IMR-90 (cell line): ENCODE data around the gene GALNT14. TPM values are rescaled to one million over a fixed set of nuclear protein-coding genes. Genes with fewer than 3 reads are reported as not detected.
A peak's percentile ranks its signal among the peaks of the same experiment; 100 is the strongest.

ENCODE experiments used
- ATAC-seq: fragments of 200-7000 bp; cut with Tn5 transposase; 2 replicates; pipeline ENCODE4 v1.9.1; 2020; ENCODE audit warnings: low read depth, mild to moderate bottlenecking, moderate library complexity
- BruUV-seq: library from RNA; stranded (reverse); fragments of 400-500 nt; replicated peaks from 2 replicates; lab custom pipeline; 2021; lab: Mats Ljungman, UMichigan
- CTCF ChIA-PET: fragments of 300-600 bp; formaldehyde crosslinking; extraction: SDS; loops from one replicate; lab custom pipeline; 2021; ENCODE audit warnings: antibody characterized with exemption; lab: Yijun Ruan, JAX
- POLR2A ChIA-PET: fragments of 300-600 bp; sonication (Branson Sonifier 250); formaldehyde crosslinking; loops from one replicate; lab custom pipeline; 2022; ENCODE audit warnings: antibody characterized with exemption; ENCODE audit not compliant: unreplicated experiment; lab: Charles Lee
- DNase-seq: peaks from one replicate; pipeline ENCODE4 v3.0.0; 2013
- H2AFZ ChIP-seq: replicated peaks from 2 replicates; pipeline ENCODE3; 2013; ENCODE audit warnings: low read length, mild to moderate bottlenecking; ENCODE audit not compliant: poor library complexity
- H2AK5ac ChIP-seq: 2 replicates; pipeline ENCODE4 v1.6.1; 2013; ENCODE audit warnings: low read depth, low read length, inconsistent platforms
- H2AK9ac ChIP-seq: replicated peaks from 2 replicates; pipeline ENCODE3; 2013; ENCODE audit warnings: mild to moderate bottlenecking, low read depth, low read length, moderate library complexity; ENCODE audit not compliant: poor library complexity
- H2BK120ac ChIP-seq: 2 replicates; pipeline ENCODE4 v1.6.1; 2013; ENCODE audit warnings: low read depth, low read length, inconsistent platforms
- H2BK15ac ChIP-seq: 3 replicates; pipeline ENCODE4 v1.6.1; 2013; ENCODE audit warnings: low read depth, low read length, inconsistent platforms
- H2BK20ac ChIP-seq: 2 replicates; pipeline ENCODE4 v1.6.1; 2013; ENCODE audit warnings: low read depth, mild to moderate bottlenecking, inconsistent platforms, low read length, moderate library complexity
- H2BK5ac ChIP-seq: 2 replicates; pipeline ENCODE4 v1.6.1; 2013; ENCODE audit warnings: mild to moderate bottlenecking, low read depth, low read length, inconsistent platforms; ENCODE audit not compliant: poor library complexity, severe bottlenecking
- H3K14ac ChIP-seq: replicated peaks from 2 replicates; pipeline ENCODE4 v1.6.1; 2013; ENCODE audit warnings: low read depth, low read length, inconsistent platforms
- H3K18ac ChIP-seq: 2 replicates; pipeline ENCODE4 v1.6.1; 2013; ENCODE audit warnings: low read depth, low read length, control low read depth
- H3K23ac ChIP-seq: 2 replicates; pipeline ENCODE4 v1.6.1; 2013; ENCODE audit warnings: low read depth, low read length, inconsistent platforms
- H3K27ac ChIP-seq: 2 replicates; pipeline ENCODE4 v1.5.1; 2013; ENCODE audit warnings: mild to moderate bottlenecking, control low read depth, low read length; ENCODE audit not compliant: insufficient read depth
- H3K27me3 ChIP-seq: 2 replicates; pipeline ENCODE4 v1.6.1; 2013; ENCODE audit warnings: low read length; ENCODE audit not compliant: control insufficient read depth, insufficient read depth
- H3K36me3 ChIP-seq: 2 replicates; pipeline ENCODE4 v1.6.1; 2013; ENCODE audit warnings: low read length, mixed read lengths; ENCODE audit not compliant: control insufficient read depth, insufficient read depth
- H3K4ac ChIP-seq: 2 replicates; pipeline ENCODE4 v1.6.1; 2013; ENCODE audit warnings: low read depth, low read length, inconsistent platforms
- H3K4me1 ChIP-seq: 2 replicates; pipeline ENCODE4 v1.6.1; 2013; ENCODE audit warnings: low read length, mixed read lengths; ENCODE audit not compliant: control insufficient read depth, insufficient read depth
- H3K4me2 ChIP-seq: 2 replicates; pipeline ENCODE4 v1.6.1; 2013; ENCODE audit warnings: low read depth, mild to moderate bottlenecking, control low read depth, low read length, moderate library complexity
- H3K4me3 ChIP-seq: 2 replicates; pipeline ENCODE4 v1.5.1; 2013; ENCODE audit warnings: low read depth, mild to moderate bottlenecking, control low read depth, low read length, moderate library complexity; ENCODE audit not compliant: insufficient read depth
- H3K56ac ChIP-seq: 2 replicates; pipeline ENCODE4 v1.6.1; 2013; ENCODE audit warnings: low read length, inconsistent platforms; ENCODE audit not compliant: insufficient read depth; ENCODE audit errors: extremely low read depth
- H3K79me1 ChIP-seq, 2 experiments: 2 replicates each; pipeline ENCODE4 v1.6.1; 2013; ENCODE audit warnings: low read length in 2 of 2, inconsistent platforms in 1 of 2, low read depth in 1 of 2
- H3K9ac ChIP-seq: 2 replicates; pipeline ENCODE4 v1.6.1; 2013; ENCODE audit warnings: low read depth, low read length, control low read depth
- H3K9me1 ChIP-seq: 2 replicates; pipeline ENCODE4 v1.6.1; 2013; ENCODE audit warnings: low read length, inconsistent platforms; ENCODE audit not compliant: insufficient read depth
- H3K9me3 ChIP-seq: 2 replicates; pipeline ENCODE4 v1.6.1; 2013; ENCODE audit warnings: low read length; ENCODE audit not compliant: control insufficient read depth, insufficient read depth
- H4K20me1 ChIP-seq: 2 replicates; pipeline ENCODE4 v1.6.1; 2013; ENCODE audit warnings: low read length, inconsistent platforms; ENCODE audit not compliant: insufficient read depth
- H4K5ac ChIP-seq: 2 replicates; pipeline ENCODE4 v1.6.1; 2013; ENCODE audit warnings: mild to moderate bottlenecking, low read depth, low read length, control low read depth
- H4K8ac ChIP-seq, 2 experiments: 2 replicates each; pipeline ENCODE4 v1.6.1; 2013; ENCODE audit warnings: low read depth in 2 of 2, low read length in 2 of 2, control low read depth in 1 of 2, inconsistent platforms in 1 of 2
- H4K91ac ChIP-seq: 2 replicates; pipeline ENCODE4 v1.6.1; 2013; ENCODE audit warnings: low read depth, low read length, inconsistent platforms; ENCODE audit not compliant: insufficient read depth
- CEBPB ChIP-seq: IDR thresholded peaks from 2 replicates; pipeline ENCODE4 v1.6.1; 2012; ENCODE audit warnings: low read depth, low read length, improper control_type of control experiment
- CTCF ChIP-seq: conservative IDR thresholded peaks from 2 replicates; pipeline ENCODE4 v1.5.1; 2012; ENCODE audit warnings: mild to moderate bottlenecking, low read depth, low read length, improper control_type of control experiment
- MAFK ChIP-seq: IDR thresholded peaks from 2 replicates; pipeline ENCODE4 v1.6.1; 2012; ENCODE audit warnings: low read depth, low read length, improper control_type of control experiment
- MXI1 ChIP-seq: IDR thresholded peaks from 2 replicates; pipeline ENCODE4 v1.6.1; 2012; ENCODE audit warnings: low read depth, mild to moderate bottlenecking, low read length, moderate library complexity, borderline replicate concordance
- RAD21 ChIP-seq: IDR thresholded peaks from 2 replicates; pipeline ENCODE4 v1.6.1; 2012; ENCODE audit warnings: low read length, improper control_type of control experiment
- RFX5 ChIP-seq: IDR thresholded peaks from 2 replicates; pipeline ENCODE4 v1.8.0; 2012; ENCODE audit warnings: low read depth, mild to moderate bottlenecking, low read length, moderate library complexity
- SMC3 ChIP-seq: fragments of 150-350 bp; IDR thresholded peaks from 2 replicates; pipeline ENCODE4 v1.6.1; 2016; ENCODE audit warnings: low read depth, mild to moderate bottlenecking, antibody characterized with exemption, low read length, moderate library complexity
- WGBS, 2 experiments: methylation state at CpG; one replicate each; pipeline versions ENCODE4 v1.1.5 to v1.1.7; 2013; ENCODE audit warnings: missing lambda C conversion rate in 2 of 2; ENCODE audit not compliant: insufficient read length in 1 of 2; ENCODE audit errors: extremely low coverage in 2 of 2; 5-methylcytosine and 5-hydroxymethylcytosine counted together
- dilution Hi-C: fragments of 300-500 bp; cut with HindIII; formaldehyde crosslinking; loops from one replicate; pipeline ENCODE4 v1.14.3; 2018; ENCODE audit warnings: low sequenced_read_pairs; ENCODE audit not compliant: unreplicated experiment
- in situ Hi-C: fragments of 300-500 bp; cut with MboI; formaldehyde crosslinking; loops from 3 replicates; pipeline ENCODE4 v1.14.3; 2019; ENCODE audit warnings: low sequenced_read_pairs, inconsistent platforms, mixed read lengths
- intact Hi-C: fragments of 100-400 bp; cut with micrococcal nuclease; formaldehyde crosslinking; loops from 2 replicates; pipeline ENCODE4 v1.10.0; 2022
- polyA plus RNA-seq, 3 experiments: library from polyadenylated mRNA; depleted of rRNA; stranded (reverse); fragments of >200 nt; gene quantifications; 2 replicates each; pipeline ENCODE4 v1.2.3, GENCODE V29; 2012; ENCODE audit warnings: low replicate concordance in 1 of 3
- total RNA-seq: library from RNA; depleted of rRNA; stranded (reverse); fragments of >200 nt; gene quantifications from 2 replicates; pipeline ENCODE4 v1.2.3, GENCODE V29; 2012

GALNT14 gene
- total and polyA plus RNA-seq, 2 of the 4 experiments (the other 2 are of a cell fraction): 0.15 to 0.18 TPM

DNA sequence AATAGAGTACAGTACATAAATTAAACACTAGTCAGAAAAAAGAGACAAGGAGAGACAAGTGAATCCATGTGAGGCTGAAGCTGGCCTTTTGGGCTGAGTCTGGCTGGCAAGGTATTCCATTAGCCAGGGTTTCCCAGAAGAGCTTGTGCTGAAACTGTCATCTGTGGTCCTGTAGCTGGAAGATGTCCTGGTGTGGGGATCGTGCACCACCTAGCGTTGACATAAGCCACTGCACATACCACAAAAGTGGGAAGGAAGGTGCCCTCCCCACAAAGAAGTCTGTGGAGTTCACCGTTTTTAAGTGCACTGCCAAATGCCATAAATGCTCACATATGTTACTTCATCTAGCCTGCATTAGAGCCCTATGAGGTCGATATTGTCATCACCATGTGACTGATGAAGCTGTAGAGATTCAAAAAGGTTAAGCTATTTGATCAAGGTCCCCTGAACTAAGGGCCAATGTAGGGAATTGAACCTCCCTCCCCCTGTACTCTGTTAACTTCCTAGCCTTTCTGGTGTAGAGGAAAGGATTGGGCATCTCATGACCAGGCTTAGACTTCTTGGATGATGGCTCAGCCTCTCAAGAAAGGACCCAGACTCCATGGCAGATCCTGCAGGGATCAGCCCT, 31.9 kb upstream of the GALNT14 start:
- Histone ChIP-seq H3K27me3 (peaks cover 9% of the 10 kb centered on the region; the same call in 1 of the 2 replicates), H2BK5ac (no peak overlapping the region), H3K4me1 (no peaks in the 10 kb centered on the region), H3K79me1 (no peaks in the 10 kb centered on the region), H3K4me2 (no peak overlapping the region), H3K36me3 (no peaks in the 10 kb centered on the region), H3K9me1 (no peaks in the 10 kb centered on the region), H2BK15ac (no peak overlapping the region), H3K27ac (no peak overlapping the region), H3K4me3 (no peak overlapping the region), H2AK9ac (no peak overlapping the region), H2BK20ac (no peak overlapping the region), H3K23ac (no peak overlapping the region), H3K9ac (no peak overlapping the region), H3K4ac (no peak overlapping the region), H4K5ac (no peak overlapping the region), H4K91ac (no peak overlapping the region), H2AK5ac (no peak overlapping the region), H4K20me1 (no peaks in the 10 kb centered on the region), H3K56ac (no peak overlapping the region), H3K14ac (no peak overlapping the region), H4K8ac (no peak overlapping the region), H3K9me3 (no peaks in the 10 kb centered on the region), H3K18ac (no peak overlapping the region), H2AFZ (no peak overlapping the region), H2BK120ac (no peak overlapping the region)
- POLR2A ChIA-PET: no interaction called here
- in situ Hi-C loops: loop anchor here (10.0 to 25.0 kb wide), 2 partner anchors 455 to 1008 kb away; no protein-coding TSS in a partner anchor
- WGBS, 2 experiments: no CpG with 5 or more reads among the region's 4 CpGs
- CTCF ChIA-PET: interaction anchor here (0.6 to 1.7 kb wide), 12 partner anchors 10 to 1005 kb away, joined by 3 to 9 read pairs (median 4); no protein-coding TSS in a partner anchor
- TF ChIP-seq CTCF (peak; percentile 83), CEBPB (no peak), MXI1 (no peak), RFX5 (no peak), SMC3 (peak; percentile 74), RAD21 (peak; percentile 80), MAFK (no peak)
- DNase-seq (peak; percentile 60), ATAC-seq (peak; percentile 98)
- BruUV-seq: no TSS peak
- dilution Hi-C loops: no loop called here
- intact Hi-C loops: loop anchor here (1.0 to 10.0 kb wide), 4 partner anchors 163 to 1005 kb away; no protein-coding TSS in a partner anchor
